Measurements from ENCODE around the gene EXOC6B.

- TF ChIP-seq CTCF (IDR thresholded peaks at IDR 0.05; ENCODE audit: control extremely low read depth in 1 of 3, insufficient read depth in 1 of 3, low read depth in 1 of 3, low read length in 3 of 3), result no peak
- no peak for TF ChIP-seq POLR2A (IDR thresholded peaks at IDR 0.05; ENCODE audit: control extremely low read depth in 1 of 2, low read depth in 2 of 2, low read length in 2 of 2)
- no peak for TF ChIP-seq SRF (IDR thresholded peaks at IDR 0.05; ENCODE audit: low read depth, low read length)
- TF ChIP-seq TBP (IDR thresholded peaks at IDR 0.05; ENCODE audit: low read depth, low read length), result no peak
- no peak for TF ChIP-seq EZH2 (IDR thresholded peaks at IDR 0.05; ENCODE audit: low read depth, low read length, severe bottlenecking)
- no peak for TF ChIP-seq BRCA1 (IDR thresholded peaks at IDR 0.05; ENCODE audit: low read depth, low read length)
- TF ChIP-seq, protein P1, sequence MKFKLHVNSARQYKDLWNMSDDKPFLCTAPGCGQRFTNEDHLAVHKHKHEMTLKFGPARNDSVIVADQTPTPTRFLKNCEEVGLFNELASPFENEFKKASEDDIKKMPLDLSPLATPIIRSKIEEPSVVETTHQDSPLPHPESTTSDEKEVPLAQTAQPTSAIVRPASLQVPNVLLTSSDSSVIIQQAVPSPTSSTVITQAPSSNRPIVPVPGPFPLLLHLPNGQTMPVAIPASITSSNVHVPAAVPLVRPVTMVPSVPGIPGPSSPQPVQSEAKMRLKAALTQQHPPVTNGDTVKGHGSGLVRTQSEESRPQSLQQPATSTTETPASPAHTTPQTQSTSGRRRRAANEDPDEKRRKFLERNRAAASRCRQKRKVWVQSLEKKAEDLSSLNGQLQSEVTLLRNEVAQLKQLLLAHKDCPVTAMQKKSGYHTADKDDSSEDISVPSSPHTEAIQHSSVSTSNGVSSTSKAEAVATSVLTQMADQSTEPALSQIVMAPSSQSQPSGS (IDR thresholded peaks at IDR 0.05; ENCODE audit: low read length), result no peak
- TF ChIP-seq SP1 (IDR thresholded peaks at IDR 0.05; ENCODE audit: low read depth, low read length), result no peak
- TF ChIP-seq NRF1 (IDR thresholded peaks at IDR 0.05; ENCODE audit: low read depth, low read length), result no peak
- TF ChIP-seq RXRA (IDR thresholded peaks at IDR 0.05; ENCODE audit: insufficient read depth, low read depth, low read length), result no peak
- no peak for TF ChIP-seq CHD7 (IDR thresholded peaks at IDR 0.05; ENCODE audit: insufficient replicate concordance, low read length)
- no peak for TF ChIP-seq RFX5 (IDR thresholded peaks at IDR 0.05; ENCODE audit: borderline replicate concordance, low read depth, low read length)
- TF ChIP-seq POLR2AphosphoS5 (IDR thresholded peaks at IDR 0.05; ENCODE audit: low read depth, low read length), result no peak
These were observed 112.9 kb downstream of the EXOC6B start for GRCh38 chr2:72712977-72713376.
